K562 (cell line): ENCODE data around the gene BCL11A. TPM values are rescaled to one million over a fixed set of nuclear protein-coding genes. Genes with fewer than 3 reads are reported as not detected.

Source experiments
- ATAC-seq: fragments of 200-7000 bp; cut with Tn5 transposase; 3 replicates; pipeline ENCODE4 v1.9.1; 2020; ENCODE audit warnings: moderate library complexity
- BruUV-seq: library from RNA; stranded (reverse); fragments of 400-500 nt; replicated peaks from 2 replicates; lab custom pipeline; 2021; lab: Mats Ljungman, UMichigan
- CTCF ChIA-PET: fragments of 300-600 bp; formaldehyde crosslinking; extraction: SDS; loops from one replicate; lab custom pipeline; 2021; ENCODE audit warnings: low intra/inter-chr PET ratio; lab: Yijun Ruan, JAX
- POLR2A ChIA-PET: fragments of 300-600, 350-650 bp; sonication (Branson Sonifier 250); formaldehyde crosslinking; extraction: SDS; loops from one replicate; lab custom pipeline; 2021; ENCODE audit warnings: antibody characterized with exemption, inconsistent platforms; lab: Yijun Ruan, JAX
- DNase-seq, 4 experiments: peaks; one replicate each; pipeline versions ENCODE4 v3.0.0 to v3.0.0-alpha.2; 2011 to 2018; ENCODE audit warnings: low spot score in 3 of 4, mixed read lengths in 3 of 4; ENCODE audit errors: extremely low read depth in 1 of 4
- FAIRE-seq: peaks from 2 replicates; lab custom pipeline; 2011; peaks lifted over from hg19 to GRCh38; lab: Jason Lieb, UNC
- H2AFZ ChIP-seq: 2 replicates; pipeline ENCODE4 v1.6.0; 2011; ENCODE audit warnings: low read depth, low read length, control low read depth, inconsistent platforms
- H3K27ac ChIP-seq: fragments of 200-600 bp; 3 replicates; pipeline ENCODE4 v1.8.0; 2011; ENCODE audit warnings: low read depth, mild to moderate bottlenecking, control low read depth, inconsistent platforms, low read length, moderate library complexity, mixed read lengths; ENCODE audit errors: extremely low read depth
- H3K27me3 ChIP-seq, 2 experiments: fragments of 300-600 bp in 1 of 2; 2 replicates in 1 of 2; 3 replicates in 1 of 2; pipeline versions ENCODE4 v1.6.0 to v1.8.0; 2011; ENCODE audit warnings: inconsistent platforms in 2 of 2, low read length in 2 of 2, mild to moderate bottlenecking in 1 of 2, mixed read lengths in 1 of 2, moderate library complexity in 1 of 2; ENCODE audit not compliant: control insufficient read depth in 2 of 2, insufficient read depth in 2 of 2
- H3K36me3 ChIP-seq: fragments of 300-600 bp; 3 replicates; pipeline ENCODE4 v1.8.0; 2011; ENCODE audit warnings: mild to moderate bottlenecking, low read length, inconsistent platforms; ENCODE audit not compliant: control insufficient read depth, insufficient read depth
- H3K4me1 ChIP-seq, 2 experiments: fragments of 200-600 bp in 1 of 2; replicated peaks in 1 of 2; 2 replicates in 1 of 2; 3 replicates in 1 of 2; pipeline versions ENCODE4 v1.5.1 to v1.8.0; 2011; ENCODE audit warnings: inconsistent platforms in 2 of 2, low read length in 2 of 2, mild to moderate bottlenecking in 1 of 2, mixed read lengths in 1 of 2, moderate library complexity in 1 of 2; ENCODE audit not compliant: control insufficient read depth in 2 of 2, insufficient read depth in 2 of 2
- H3K4me2 ChIP-seq: 2 replicates; pipeline ENCODE4 v1.6.1; 2011; ENCODE audit warnings: low read length, control low read depth, inconsistent platforms, mixed read lengths; ENCODE audit not compliant: insufficient read depth
- H3K4me3 ChIP-seq: fragments of 200-600 bp; sonication (generic), shearing (Covaris generic); 2 replicates; pipeline ENCODE4 v1.5.1; 2016; ENCODE audit warnings: control low read depth, inconsistent platforms
- H3K79me2 ChIP-seq: fragments of 200-600 bp; 3 replicates; pipeline ENCODE4 v1.8.0; 2011; ENCODE audit warnings: low read length, inconsistent platforms; ENCODE audit not compliant: control insufficient read depth, insufficient read depth
- H3K9ac ChIP-seq, 2 experiments: 2 replicates each; pipeline versions ENCODE4 v1.6.0 to v1.6.1; 2011; ENCODE audit warnings: low read depth in 2 of 2, low read length in 2 of 2, control low read depth in 1 of 2, inconsistent platforms in 1 of 2, mild to moderate bottlenecking in 1 of 2, mixed read lengths in 1 of 2; ENCODE audit not compliant: insufficient read depth in 1 of 2
- H3K9me1 ChIP-seq: one replicate; pipeline ENCODE4 v1.6.0; 2011; ENCODE audit warnings: inconsistent platforms, mild to moderate bottlenecking, low read length, moderate library complexity; ENCODE audit not compliant: control insufficient read depth, insufficient read depth
- H3K9me3 ChIP-seq: replicated peaks from 2 replicates; pipeline ENCODE4 v1.5.1; 2011; ENCODE audit warnings: low read depth, low read length, inconsistent platforms; ENCODE audit not compliant: control insufficient read depth, insufficient read depth
- H4K20me1 ChIP-seq: replicated peaks from 2 replicates; pipeline ENCODE4 v1.6.1; 2011; ENCODE audit warnings: low read length, inconsistent platforms, mixed read lengths; ENCODE audit not compliant: control insufficient read depth, insufficient read depth
- ARID4B ChIP-seq: sonication (generic); formaldehyde crosslinking; IDR thresholded peaks from 2 replicates; pipeline ENCODE4 v1.8.0; 2022; ENCODE audit warnings: mild to moderate bottlenecking, missing genetic modification reagents
- MLLT1 ChIP-seq, 2 experiments: fragments of 450-650 bp; IDR thresholded peaks; 2 replicates each; pipeline ENCODE4 v1.6.1; 2016
- PTRF ChIP-seq: fragments of 450-650 bp; IDR thresholded peaks from 2 replicates; pipeline ENCODE4 v1.6.1; 2016; ENCODE audit warnings: mild to moderate bottlenecking, missing genetic modification characterization, missing compliant biosample characterization
- YBX1 ChIP-seq: fragments of 450-650 bp; IDR thresholded peaks from 2 replicates; pipeline ENCODE4 v1.7.1; 2016; ENCODE audit warnings: mild to moderate bottlenecking
- ZNF212 ChIP-seq: fragments of 450-650 bp; formaldehyde crosslinking; IDR thresholded peaks from 2 replicates; pipeline ENCODE4 v1.4.0; 2020; ENCODE audit warnings: mild to moderate bottlenecking
- ZNF316 ChIP-seq: fragments of 450-650 bp; IDR thresholded peaks from 2 replicates; pipeline ENCODE4 v1.6.1; 2016
- ZNF589 ChIP-seq: fragments of 200-800 bp; sonication (Bioruptor generic); IDR thresholded peaks from 2 replicates; pipeline ENCODE4 v1.6.1; 2016; ENCODE audit warnings: low read depth, missing genetic modification characterization, missing compliant biosample characterization
- ZNF644 ChIP-seq: fragments of 200-800 bp; sonication (Bioruptor generic); IDR thresholded peaks from 2 replicates; pipeline ENCODE4 v1.6.1; 2016; ENCODE audit warnings: low read depth, missing genetic modification characterization, missing compliant biosample characterization
- WGBS: fragments of 100-300 bp; shearing (Covaris generic); methylation state at CpG from one replicate; pipeline ENCODE4 v1.1.6; 2016; ENCODE audit warnings: low coverage, mixed read lengths; ENCODE audit not compliant: insufficient coverage; ENCODE audit errors: missing lambda C conversion rate; 5-methylcytosine and 5-hydroxymethylcytosine counted together
- in situ Hi-C: fragments of 300-500 bp; cut with MboI; formaldehyde crosslinking; loops from 4 replicates; pipeline ENCODE4 v1.15.0; 2018; ENCODE audit warnings: inconsistent platforms, mixed read lengths
- intact Hi-C: fragments of 100-400 bp; cut with micrococcal nuclease; formaldehyde crosslinking; loops from 2 replicates; pipeline ENCODE4 v1.14.2; 2022
- polyA plus RNA-seq, 8 experiments: library from polyadenylated mRNA; depleted of rRNA in 4 of 8; stranded (reverse) in 5 of 8; unstranded in 3 of 8; fragments of >200 nt; fragmentation: Nextera tagmentation in 2 of 8; fragmentation: Illumina TruSeq in 1 of 8; extraction: Ambion mirVana in 2 of 8; extraction: Trizol in 1 of 8; gene quantifications; 2 replicates each; pipeline versions ENCODE4 v1.2.1 to v1.2.3, GENCODE V29; 2011 to 2014; ENCODE audit warnings: inconsistent platforms in 1 of 8, missing spikeins in 1 of 8
- total RNA-seq, 7 experiments: library from RNA; depleted of rRNA in 6 of 7; stranded (reverse); fragments of >200 nt in 6 of 7; fragmentation: Illumina TruSeq in 2 of 7; extraction: Trizol in 2 of 7; gene quantifications; 2 replicates each; pipeline versions ENCODE4 v1.2.1 to v1.2.3, GENCODE V29; 2011 to 2021; ENCODE audit warnings: low replicate concordance in 1 of 7

The BCL11A gene
- total and polyA plus RNA-seq, 9 of the 15 experiments (the other 6 are each of a cell fraction or from before 2014, with no cell fraction given) = 0.13 TPM; not detected in 8

GRCh38 chr2:60496956-60497355 lies 56.5 kb downstream of the BCL11A start (continued):
- TF ChIP-seq ARID4B (CRISPR knock-in tag) (no peak), ZNF316 (no peak)

- no peaks in the 10 kb centered on the region for H3K4me1 ChIP-seq
- H3K4me2 ChIP-seq = no peak overlapping the region
- no peak overlapping the region for H2AFZ ChIP-seq
- no peak overlapping the region for H3K4me3 ChIP-seq
- BruUV-seq = no TSS peak
- intact Hi-C loops = no loop called here
- H4K20me1 ChIP-seq = 0 out of 2 replicates have a peak, but pooled peaks cover 4% of the 10 kb centered on the region
- TF ChIP-seq MLLT1 (IDR thresholded peaks at IDR 0.05) (no peak), ZNF212 (no peak), ZNF589 (CRISPR knock-in tag) (no peak), PTRF (tag) (no peak), ZNF644 (tag) (no peak), YBX1 (no peak)
- CTCF ChIA-PET = no interaction called here
- no peaks in the 10 kb centered on the region for H3K9me3 ChIP-seq
- FAIRE-seq = no peak
- no peak for ATAC-seq
- POLR2A ChIA-PET = no interaction called here
- in situ Hi-C loops = no loop called here
- H3K79me2 ChIP-seq = no peaks in the 10 kb centered on the region
- H3K36me3 ChIP-seq = no peaks in the 10 kb centered on the region
- DNase-seq = no peak
- H3K9me1 ChIP-seq = no peaks in the 10 kb centered on the region
- 0% methylated on average over 1 of the region's 1 CpG for WGBS
- no peak overlapping the region for H3K27ac ChIP-seq
- no peak overlapping the region for H3K9ac ChIP-seq
- peaks cover 4 to 22% of the 10 kb centered on the region in 2 experiments; a peak in 3 of 5 replicates for H3K27me3 ChIP-seq
Observed at GRCh38 chr2:60496475-60496874, 57.0 kb downstream of the BCL11A start.
